Measurements from ENCODE around the gene SULT2B1.

The SULT2B1 gene

GRCh38 chr19:48644839-48645619, 93.1 kb downstream of the SULT2B1 start:
- peak overlapping the region; percentile 83 for H3K27ac ChIP-seq
- POLR2A ChIA-PET (ENCODE audit: low non-redundant PET) = no interaction called here
- peak; percentile 50 for DNase-seq (ENCODE audit: low spot score)

GRCh38 chr19:48645620-48646000, 93.6 kb downstream of the SULT2B1 start:
- peak overlapping the region; percentile 83 for H3K27ac ChIP-seq
- CTCF ChIA-PET = interaction anchor here (0.6 to 1.4 kb wide), 7 partner anchors 24 to 207 kb away, joined by 3 to 8 read pairs (median 4); no protein-coding TSS in a partner anchor
- DNase-seq (ENCODE audit: low spot score) = no peak

More at GRCh38 chr19:48644839-48645619, 93.1 kb downstream of the SULT2B1 start:
- TF ChIP-seq CTCF (conservative IDR thresholded peaks at IDR 0.05; ENCODE audit: low read depth) = no peak
- CTCF ChIA-PET = interaction anchor here (0.9 to 1.4 kb wide), 5 partner anchors 30 to 198 kb away, joined by 3 to 8 read pairs (median 6); no protein-coding TSS in a partner anchor

GRCh38 chr19:48646001-48646721, 94.2 kb downstream of the SULT2B1 start, which contains the start of gene CA11:
Gene CA11, minus strand, starts transcription at chr19:48646187. Its CDS starts 555 bp downstream, at chr19:48645632.
- peak; percentile 88 for DNase-seq (ENCODE audit: low spot score)
- ChIA-PET POLR2A (ENCODE audit: low non-redundant PET) (interaction anchor here (0.7 kb wide), 1 partner anchor 74 kb away, joined by 3 read pairs; no protein-coding TSS in a partner anchor), CTCF (interaction anchor here (0.6 to 1.4 kb wide), 7 partner anchors 24 to 207 kb away, joined by 3 to 8 read pairs (median 4); partner anchors contain the start of gene HSD17B14)
- peak within 1 kb of the TSS; percentile 83 for H3K27ac ChIP-seq
- TF ChIP-seq CTCF (conservative IDR thresholded peaks at IDR 0.05; ENCODE audit: low read depth) = peak; percentile 88

More at GRCh38 chr19:48645620-48646000, 93.6 kb downstream of the SULT2B1 start:
- no peak for TF ChIP-seq CTCF (conservative IDR thresholded peaks at IDR 0.05; ENCODE audit: low read depth)
- POLR2A ChIA-PET (ENCODE audit: low non-redundant PET) = interaction anchor here (0.7 kb wide), 1 partner anchor 75 kb away, joined by 3 read pairs; no protein-coding TSS in a partner anchor

GRCh38 chr19:48646722-48647216, 94.8 kb downstream of the SULT2B1 start:
- H3K27ac ChIP-seq = peak overlapping the region; percentile 83
- POLR2A ChIA-PET (ENCODE audit: low non-redundant PET) = no interaction called here
- CTCF ChIA-PET = interaction anchor here (0.7 kb wide), 1 partner anchor 189 kb away, joined by 3 read pairs; the partner anchor contains the start of gene HSD17B14
- TF ChIP-seq CTCF (conservative IDR thresholded peaks at IDR 0.05; ENCODE audit: low read depth) = no peak; the same call in 1 of the 2 replicates
- DNase-seq (ENCODE audit: low spot score) = no peak

- H3K27ac ChIP-seq = peak overlapping the region; percentile 83
- TF ChIP-seq CTCF (conservative IDR thresholded peaks at IDR 0.05; ENCODE audit: low read depth) = no peak
- CTCF ChIA-PET = no interaction called here
- no peak for DNase-seq (ENCODE audit: low spot score)
- POLR2A ChIA-PET (ENCODE audit: low non-redundant PET) = no interaction called here
These were observed 96.2 kb downstream of the SULT2B1 start for GRCh38 chr19:48648134-48648533.

Data from RWPE1 (cell line).